B cell (primary cell): ENCODE data around the gene WAC. TPM values are rescaled to one million over a fixed set of nuclear protein-coding genes. Genes with fewer than 3 reads are reported as not detected.

Source experiments
- ATAC-seq: fragments of 200-7000 bp; cut with Tn5 transposase; one replicate; pipeline ENCODE4 v1.10.0; 2021; ENCODE audit warnings: low read depth, mild to moderate bottlenecking, moderate number of reproducible peaks, moderate library complexity
- CTCF ChIA-PET: fragments of 350-600 bp; sonication (Branson Sonifier 250); formaldehyde crosslinking; loops from one replicate; lab custom pipeline; 2021; ENCODE audit warnings: antibody characterized with exemption, inconsistent platforms; lab: Charles Lee
- POLR2A ChIA-PET: fragments of 350-600 bp; sonication (Branson Sonifier 250); formaldehyde crosslinking; loops from one replicate; lab custom pipeline; 2021; ENCODE audit warnings: antibody characterized with exemption; lab: Charles Lee
- DNase-seq: peaks from one replicate; pipeline ENCODE4 v3.0.0; 2013
- H2AFZ ChIP-seq: 2 replicates; pipeline ENCODE4 v1.6.1; 2012; ENCODE audit warnings: mild to moderate bottlenecking, low read depth, low read length; ENCODE audit not compliant: insufficient read depth, poor library complexity, severe bottlenecking
- H3K27ac ChIP-seq, 2 donors: 1 replicate in 1 of 2; 2 replicates in 1 of 2; pipeline ENCODE4 v1.5.1; 2012 to 2013; ENCODE audit warnings: low read length in 2 of 2, mild to moderate bottlenecking in 2 of 2, moderate library complexity in 1 of 2
- H3K27me3 ChIP-seq, 4 experiments: fragments of 200-600 bp in 1 of 4; sonication (generic) in 1 of 4; replicated peaks in 1 of 4; 1 replicate in 2 of 4; 2 replicates in 2 of 4; pipeline versions ENCODE4 v1.6.1 to v1.7.0; 2013 to 2016; ENCODE audit warnings: low read length in 3 of 4, mild to moderate bottlenecking in 2 of 4, mixed read lengths in 1 of 4, moderate library complexity in 1 of 4; ENCODE audit not compliant: insufficient read depth in 4 of 4, control insufficient read depth in 3 of 4; ENCODE audit errors: control extremely low read depth in 1 of 4
- H3K36me3 ChIP-seq, 2 experiments: replicated peaks in 1 of 2; 1 replicate in 1 of 2; 2 replicates in 1 of 2; pipeline versions ENCODE4 v1.6.1 to v1.7.1; 2013; ENCODE audit warnings: low read length in 1 of 2; ENCODE audit not compliant: insufficient read depth in 2 of 2, control insufficient read depth in 1 of 2; ENCODE audit errors: control extremely low read depth in 1 of 2, extremely low read depth in 1 of 2
- H3K4me1 ChIP-seq, 2 donors: fragments of 200-600 bp in 1 of 2; sonication (generic) in 1 of 2; 1 replicate in 1 of 2; 2 replicates in 1 of 2; pipeline versions ENCODE4 v1.5.1 to v1.6.1; 2013 to 2017; ENCODE audit warnings: low read length in 2 of 2; ENCODE audit not compliant: control insufficient read depth in 2 of 2, insufficient read depth in 2 of 2
- H3K4me2 ChIP-seq: replicated peaks from 2 replicates; pipeline ENCODE3; 2012; ENCODE audit warnings: mild to moderate bottlenecking, low read depth, low read length; ENCODE audit not compliant: poor library complexity, severe bottlenecking
- H3K4me3 ChIP-seq, 5 experiments: fragments of 200-600 bp in 1 of 5; sonication (generic) in 1 of 5; 1 replicate in 3 of 5; 2 replicates in 2 of 5; pipeline versions ENCODE4 v1.5.1 to v1.7.0; 2011 to 2016; ENCODE audit warnings: low read length in 4 of 5, mild to moderate bottlenecking in 4 of 5, low read depth in 2 of 5, control low read depth in 1 of 5, moderate library complexity in 1 of 5; ENCODE audit not compliant: insufficient read depth in 1 of 5; ENCODE audit errors: control extremely low read depth in 1 of 5, extremely low read depth in 1 of 5
- H3K79me2 ChIP-seq: fragments of 200-600 bp; sonication (generic); one replicate; pipeline ENCODE4 v1.6.0; 2016; ENCODE audit warnings: low read length; ENCODE audit not compliant: control insufficient read depth, insufficient read depth
- H3K9ac ChIP-seq: fragments of 200-600 bp; sonication (generic); 2 replicates; pipeline ENCODE4 v1.6.1; 2017; ENCODE audit warnings: mild to moderate bottlenecking, low read length, moderate library complexity
- H3K9me3 ChIP-seq, 3 donors: one replicate each; pipeline versions ENCODE4 v1.6.1 to v1.7.1; 2013; ENCODE audit warnings: low read length in 2 of 3; ENCODE audit not compliant: control insufficient read depth in 2 of 3, insufficient read depth in 1 of 3; ENCODE audit errors: control extremely low read depth in 1 of 3
- H4K20me1 ChIP-seq: 2 replicates; pipeline ENCODE4 v1.6.0; 2012; ENCODE audit warnings: mild to moderate bottlenecking, low read length; ENCODE audit not compliant: insufficient read depth, control insufficient read depth, poor library complexity, severe bottlenecking
- H3K27ac Mint-ChIP-seq: one replicate; pipeline ENCODE4 v1.8.0; 2021; ENCODE audit warnings: mixed read lengths
- H3K27me3 Mint-ChIP-seq: one replicate; pipeline ENCODE4 v1.8.0; 2021; ENCODE audit warnings: mixed read lengths
- H3K4me1 Mint-ChIP-seq: one replicate; pipeline ENCODE4 v1.8.0; 2021; ENCODE audit warnings: mixed read lengths
- H3K4me3 Mint-ChIP-seq: one replicate; pipeline ENCODE4 v1.8.0; 2021; ENCODE audit warnings: mixed read lengths
- H3K9me3 Mint-ChIP-seq: one replicate; pipeline ENCODE4 v1.8.0; 2022; ENCODE audit warnings: mixed read lengths; ENCODE audit not compliant: insufficient read depth
- CTCF ChIP-seq: fragments of 200-600 bp; IDR thresholded peaks from one replicate; pipeline ENCODE4 v1.8.0; 2022; ENCODE audit warnings: antibody characterized with exemption, mild to moderate bottlenecking
- EZH2 ChIP-seq: IDR thresholded peaks from 2 replicates; pipeline ENCODE4 v1.6.1; 2012; ENCODE audit warnings: borderline replicate concordance, low read depth, mild to moderate bottlenecking, moderate library complexity, low read length; ENCODE audit not compliant: insufficient read depth, poor library complexity, severe bottlenecking
- WGBS: methylation state at CpG from one replicate; pipeline ENCODE4 v1.1.5; 2013; ENCODE audit warnings: missing lambda C conversion rate; ENCODE audit not compliant: insufficient coverage; 5-methylcytosine and 5-hydroxymethylcytosine counted together
- intact Hi-C: fragments of 100-400 bp; cut with micrococcal nuclease; formaldehyde crosslinking; loops from one replicate; pipeline ENCODE4 v1.10.0; 2022
- polyA plus RNA-seq: library from polyadenylated mRNA; depleted of rRNA; stranded (reverse); fragments of >200 nt; gene quantifications from 2 replicates; pipeline ENCODE4 v1.2.3, GENCODE V29; 2012
- total RNA-seq, 2 donors: library from RNA; stranded (reverse); fragments of 120-200 nt in 1 of 2; gene quantifications; 1 replicate in 1 of 2; 2 replicates in 1 of 2; pipeline versions ENCODE4 v1.2.3 to v1.2.4, GENCODE V29; 2013 to 2022

WAC gene
- total and polyA plus RNA-seq, 2 donors (not counting 1 experiment from before 2014, with no cell fraction given) = 77.4 to 196 TPM

GRCh38 chr10:28496017-28496416, 36.9 kb upstream of the WAC start:
- 94% methylated on average over 3 of the region's 3 CpGs for WGBS
- Histone ChIP-seq H3K4me1 (no peaks in the 10 kb centered on the region), H3K9me3 (no peaks in the 10 kb centered on the region), H3K4me3 (no peak overlapping the region), H4K20me1 (no peaks in the 10 kb centered on the region), H3K27ac (no peak overlapping the region), H3K4me2 (no peak overlapping the region), H3K36me3 (no peaks in the 10 kb centered on the region), H2AFZ (no peak overlapping the region), H3K9ac (no peak overlapping the region), H3K27me3 (peaks cover 0 to 2% (median 0%) of the 10 kb centered on the region in 4 experiments), H3K79me2 (no peaks in the 10 kb centered on the region)
- TF ChIP-seq EZH2 (no peak), CTCF (no peak)
- H3K27me3 Mint-ChIP-seq = peaks cover 17% of the 10 kb centered on the region
- DNase-seq (no peak), ATAC-seq (no peak)
- no peak overlapping the region for H3K27ac Mint-ChIP-seq
- ChIA-PET CTCF (no interaction called here), POLR2A (no interaction called here)
- intact Hi-C loops = no loop called here
- no peaks in the 10 kb centered on the region for H3K4me1 Mint-ChIP-seq
- no peaks in the 10 kb centered on the region for H3K9me3 Mint-ChIP-seq
- H3K4me3 Mint-ChIP-seq = no peak overlapping the region

- no peak for TF ChIP-seq EZH2
- TF ChIP-seq CTCF = no peak
- intact Hi-C loops = no loop called here
- ATAC-seq (no peak), DNase-seq (no peak)
- Histone ChIP-seq H3K4me1 (no peaks in the 10 kb centered on the region), H3K9ac (no peak overlapping the region), H4K20me1 (no peaks in the 10 kb centered on the region), H3K4me3 (no peak overlapping the region), H2AFZ (no peak overlapping the region), H3K27me3 (no peaks in the 10 kb centered on the region), H3K36me3 (no peaks in the 10 kb centered on the region), H3K79me2 (no peaks in the 10 kb centered on the region), H3K4me2 (no peak overlapping the region), H3K9me3 (no peaks in the 10 kb centered on the region), H3K27ac (no peak overlapping the region)
- Mint-ChIP-seq H3K4me1 (no peaks in the 10 kb centered on the region), H3K9me3 (no peaks in the 10 kb centered on the region), H3K27ac (no peak overlapping the region), H3K4me3 (no peak overlapping the region), H3K27me3 (peaks cover 15% of the 10 kb centered on the region)
- CTCF ChIA-PET = no interaction called here
- POLR2A ChIA-PET = no interaction called here
- 87% methylated on average over 2 of the region's 2 CpGs for WGBS
These were observed 36.4 kb upstream of the WAC start for GRCh38 chr10:28496481-28496961.
